Activated T-helper 17 cell treated with anti-CD3 and anti-CD28 coated beads, Interleukin-2, amount 50 U/mL, for 72 hours (primary cell): Measurements from ENCODE around the gene ABHD5. TPM values are rescaled to one million over a fixed set of nuclear protein-coding genes. Genes with fewer than 3 reads are reported as not detected.

Experiments
- ATAC-seq: fragments of 150-1000 bp; cut with Tn5 transposase; replicated peaks from 2 replicates; pipeline ENCODE4 v1.10.0; 2021; ENCODE audit warnings: mild to moderate bottlenecking, moderate library complexity
- H3K27ac Mint-ChIP-seq: one replicate; pipeline ENCODE4 v1.8.0; 2022; ENCODE audit warnings: mixed read lengths
- H3K27me3 Mint-ChIP-seq: one replicate; pipeline ENCODE4 v1.8.0; 2022; ENCODE audit warnings: mixed read lengths
- H3K36me3 Mint-ChIP-seq: one replicate; pipeline ENCODE4 v1.8.0; 2022; ENCODE audit warnings: low read depth, mild to moderate bottlenecking, mixed read lengths
- H3K4me1 Mint-ChIP-seq: one replicate; pipeline ENCODE4 v1.8.0; 2022; ENCODE audit warnings: mixed read lengths
- H3K4me3 Mint-ChIP-seq: one replicate; pipeline ENCODE4 v1.8.0; 2022; ENCODE audit warnings: mild to moderate bottlenecking, mixed read lengths
- H3K9me3 Mint-ChIP-seq: one replicate; pipeline ENCODE4 v1.8.0; 2022; ENCODE audit warnings: mixed read lengths
- total RNA-seq, 2 donors: library from RNA; stranded (reverse); gene quantifications; one replicate each; pipeline ENCODE4 v1.2.3, GENCODE V29; 2022

Gene ABHD5
- total RNA-seq, 2 donors from 2014 or later, result 8.3 to 17.3 TPM

DNA sequence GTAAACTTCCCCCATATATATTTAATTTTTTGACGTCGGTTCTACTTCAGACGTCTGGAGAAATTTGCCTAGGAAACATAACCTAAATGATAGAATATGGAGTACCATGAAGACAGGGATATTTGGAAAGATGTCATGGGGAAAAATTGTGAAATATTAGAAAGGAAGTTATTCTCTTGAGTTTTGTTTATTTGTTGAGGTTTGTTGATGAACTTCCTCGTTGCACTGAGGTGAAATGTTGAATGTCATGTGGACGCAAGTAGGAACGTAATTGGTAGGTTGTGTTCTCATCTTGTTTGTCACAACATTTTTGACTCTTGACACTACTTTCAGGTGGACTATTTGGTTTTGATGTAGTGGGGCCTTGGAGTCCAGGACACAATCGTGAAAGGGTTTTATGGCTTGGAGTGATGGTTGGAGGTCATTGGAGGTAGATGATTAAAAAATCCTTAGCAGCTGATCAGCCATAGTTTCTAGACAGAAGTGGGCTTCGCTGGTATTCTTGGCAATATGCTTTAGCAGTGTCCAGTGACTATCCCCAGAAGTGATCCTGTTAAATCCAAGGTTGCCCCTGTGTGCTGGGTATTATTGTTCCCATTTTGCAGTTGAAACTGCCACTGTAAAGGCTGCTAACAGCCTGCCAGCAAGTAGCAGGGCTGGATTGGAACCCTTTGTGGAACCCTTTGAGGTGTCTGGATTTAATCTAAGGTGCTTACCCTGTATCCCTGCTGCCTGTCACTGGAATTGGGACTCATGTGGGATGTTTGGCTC is 1.5 kb downstream of the ABHD5 start:
- ATAC-seq, result no peak
- Mint-ChIP-seq H3K27ac (peak overlapping the region; percentile 66), H3K4me1 (peaks cover 28% of the 10 kb centered on the region), H3K4me3 (peak overlapping the region; percentile 83), H3K36me3 (no peaks in the 10 kb centered on the region), H3K9me3 (no peaks in the 10 kb centered on the region), H3K27me3 (no peaks in the 10 kb centered on the region)

DNA sequence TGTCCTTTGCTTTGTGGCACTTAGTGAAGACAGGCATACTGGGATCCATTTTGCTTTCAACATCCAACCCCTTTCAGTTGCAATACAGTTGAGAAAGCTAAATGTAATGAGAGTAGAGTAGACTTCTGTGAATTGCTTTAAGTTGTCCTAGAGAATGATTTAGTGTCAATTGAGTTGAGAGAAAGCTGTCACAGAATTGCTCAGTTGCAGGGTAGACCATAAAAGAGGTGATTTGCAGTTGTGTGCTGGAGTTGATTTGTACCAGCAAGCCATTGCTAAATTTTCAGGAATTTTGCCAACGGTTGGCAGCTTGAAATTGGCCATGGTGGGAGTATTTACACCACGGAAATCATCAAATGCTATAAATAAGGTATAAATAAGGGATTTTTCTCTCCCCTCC is 2.2 kb downstream of the ABHD5 start:
- Mint-ChIP-seq H3K4me1 (peaks cover 30% of the 10 kb centered on the region), H3K27ac (no peak overlapping the region), H3K9me3 (no peaks in the 10 kb centered on the region), H3K4me3 (peak overlapping the region; percentile 83), H3K36me3 (no peaks in the 10 kb centered on the region), H3K27me3 (no peaks in the 10 kb centered on the region)
- ATAC-seq, result no peak

DNA sequence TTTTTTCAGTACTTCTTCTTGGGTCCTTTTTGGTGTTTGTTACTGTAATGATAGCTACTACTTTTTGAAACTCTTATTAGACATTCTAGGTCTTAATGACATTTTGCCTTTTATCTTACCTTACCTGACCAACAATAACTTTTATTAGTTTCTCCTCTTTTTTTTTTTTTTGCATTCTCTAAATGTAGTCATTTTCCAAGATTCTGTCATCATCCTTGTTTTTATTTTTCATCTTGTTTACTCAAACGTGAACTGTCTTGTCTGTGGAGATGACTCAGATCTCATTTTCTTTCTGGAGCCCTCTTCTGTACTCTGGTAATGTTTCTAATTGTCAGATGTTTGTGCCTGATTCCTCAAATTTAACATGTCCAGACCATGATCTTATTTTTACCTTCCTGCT is 2.9 kb downstream of the ABHD5 start:
- Mint-ChIP-seq H3K27ac (no peak overlapping the region), H3K4me3 (peak overlapping the region; percentile 9)

DNA sequence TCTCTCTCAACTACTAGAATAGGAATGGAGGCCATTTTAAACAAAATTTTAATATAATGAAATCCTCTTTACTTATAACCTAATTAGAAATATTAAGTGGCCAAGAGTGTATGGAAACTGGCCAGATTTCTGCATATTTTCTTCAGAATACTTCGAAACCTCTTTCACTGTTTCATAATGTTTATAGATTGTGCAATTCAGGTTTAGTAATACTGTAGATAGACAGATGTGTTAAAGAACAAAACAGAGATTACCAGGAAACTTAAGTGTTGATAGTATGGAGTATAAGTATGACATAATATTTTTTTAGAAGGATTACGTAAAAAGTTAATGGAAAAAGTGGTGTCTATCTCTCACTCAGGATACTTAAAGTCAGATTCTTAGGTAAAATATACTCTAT is 4.7 kb downstream of the ABHD5 start:
- no peaks in the 10 kb centered on the region for H3K27me3 Mint-ChIP-seq
- no peak overlapping the region for H3K4me3 Mint-ChIP-seq
- no peaks in the 10 kb centered on the region for H3K9me3 Mint-ChIP-seq
- no peak overlapping the region for H3K27ac Mint-ChIP-seq
- ATAC-seq, result no peak
- peaks cover 8% of the 10 kb centered on the region for H3K36me3 Mint-ChIP-seq
- peaks cover 25% of the 10 kb centered on the region for H3K4me1 Mint-ChIP-seq

More for the DNA sequence above, 2.9 kb downstream of the ABHD5 start:
- H3K27me3 Mint-ChIP-seq, result no peaks in the 10 kb centered on the region
- H3K4me1 Mint-ChIP-seq, result peaks cover 30% of the 10 kb centered on the region
- ATAC-seq, result no peak
- H3K9me3 Mint-ChIP-seq, result no peaks in the 10 kb centered on the region
- no peaks in the 10 kb centered on the region for H3K36me3 Mint-ChIP-seq

DNA sequence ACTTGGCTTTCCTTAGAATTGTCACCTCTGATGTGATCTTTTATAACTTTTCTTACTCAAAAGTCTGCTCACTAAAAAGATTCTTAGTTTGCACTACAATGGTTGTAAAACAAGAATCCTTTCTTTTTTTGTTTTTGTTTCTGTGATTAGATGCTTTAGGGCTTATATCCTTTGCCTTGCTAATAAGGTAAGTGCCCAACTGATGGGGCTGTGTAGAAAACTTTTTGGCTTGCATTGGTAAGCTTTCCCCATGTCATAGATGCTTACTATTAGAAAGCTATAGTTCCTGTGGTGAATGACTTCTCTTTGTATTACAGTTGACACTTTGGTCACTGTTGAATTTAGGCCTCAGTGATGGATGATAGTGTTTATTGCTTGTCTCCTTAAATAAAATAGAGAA is 5.1 kb downstream of the ABHD5 start:
- peaks cover 25% of the 10 kb centered on the region for H3K4me1 Mint-ChIP-seq
- H3K4me3 Mint-ChIP-seq, result no peak overlapping the region
- ATAC-seq, result no peak
- no peaks in the 10 kb centered on the region for H3K9me3 Mint-ChIP-seq
- no peaks in the 10 kb centered on the region for H3K27me3 Mint-ChIP-seq
- peaks cover 13% of the 10 kb centered on the region for H3K36me3 Mint-ChIP-seq
- H3K27ac Mint-ChIP-seq, result no peak overlapping the region

DNA sequence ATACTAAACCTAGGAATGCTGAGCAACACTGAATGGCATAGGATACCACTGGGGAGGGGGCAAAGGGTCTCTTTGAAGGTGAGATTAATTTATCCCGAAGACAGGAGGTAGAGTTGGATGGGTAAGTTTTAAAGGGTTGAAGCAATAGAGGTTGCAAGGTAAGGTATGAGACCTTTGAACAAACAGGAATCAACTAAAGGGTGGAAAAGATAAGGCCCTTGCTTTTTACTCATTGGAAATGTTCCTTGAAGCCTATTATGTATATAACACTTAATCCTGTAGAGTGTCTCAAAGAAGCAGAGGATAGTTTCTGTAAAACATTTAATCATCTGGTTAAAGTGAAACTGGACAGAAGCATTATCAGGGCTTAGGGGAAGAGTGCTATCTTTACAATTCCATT is 5.7 kb downstream of the ABHD5 start:
- H3K36me3 Mint-ChIP-seq, result peaks cover 16% of the 10 kb centered on the region
- H3K9me3 Mint-ChIP-seq, result no peaks in the 10 kb centered on the region
- no peak for ATAC-seq
- H3K27ac Mint-ChIP-seq, result no peak overlapping the region
- H3K4me3 Mint-ChIP-seq, result no peak overlapping the region
- H3K27me3 Mint-ChIP-seq, result no peaks in the 10 kb centered on the region
- peaks cover 25% of the 10 kb centered on the region for H3K4me1 Mint-ChIP-seq

DNA sequence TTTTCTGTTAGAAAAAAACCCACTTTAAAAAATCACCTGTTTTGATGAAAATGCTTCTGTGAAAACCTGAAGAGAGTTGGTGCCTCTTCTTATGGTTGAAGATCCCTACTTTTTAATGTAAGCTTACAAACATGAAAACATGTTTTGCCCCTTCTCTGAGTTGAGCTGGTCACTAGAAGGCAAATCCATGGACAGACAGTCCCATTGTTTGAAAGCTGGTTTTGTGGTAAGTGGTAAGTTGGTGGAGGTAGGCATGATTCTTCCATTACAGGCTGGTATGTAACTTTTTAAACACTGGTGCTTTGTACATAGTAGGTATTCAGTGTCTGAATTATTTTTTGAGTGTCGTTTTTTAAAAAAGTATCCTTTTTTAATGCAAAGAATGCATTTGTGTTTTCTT is 6.1 kb downstream of the ABHD5 start:
- no peaks in the 10 kb centered on the region for H3K27me3 Mint-ChIP-seq
- H3K36me3 Mint-ChIP-seq, result peaks cover 16% of the 10 kb centered on the region
- H3K4me3 Mint-ChIP-seq, result no peak overlapping the region
- H3K4me1 Mint-ChIP-seq, result peaks cover 20% of the 10 kb centered on the region
- H3K27ac Mint-ChIP-seq, result no peak overlapping the region
- H3K9me3 Mint-ChIP-seq, result no peaks in the 10 kb centered on the region
- ATAC-seq, result no peak

DNA sequence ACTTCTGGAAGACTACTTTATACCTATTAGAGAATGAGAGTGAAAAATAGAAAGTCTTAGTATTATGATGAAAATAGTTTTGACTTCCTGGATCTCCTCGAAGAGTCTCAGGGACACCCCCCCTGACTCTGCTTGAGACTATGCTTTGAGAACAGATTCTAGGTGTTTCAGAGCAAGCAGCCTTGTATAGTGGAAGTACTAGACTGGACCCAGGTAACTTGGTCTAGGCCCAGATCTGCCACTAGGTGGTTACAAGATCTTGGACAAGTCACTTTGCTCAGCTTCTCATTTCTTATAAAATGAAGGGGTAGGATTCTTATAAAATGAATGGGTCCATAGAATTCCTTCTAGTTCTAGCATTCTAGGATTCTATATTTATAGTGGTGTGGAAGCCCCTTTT is 9.1 kb downstream of the ABHD5 start:
- ATAC-seq, result peak; percentile 63

DNA sequence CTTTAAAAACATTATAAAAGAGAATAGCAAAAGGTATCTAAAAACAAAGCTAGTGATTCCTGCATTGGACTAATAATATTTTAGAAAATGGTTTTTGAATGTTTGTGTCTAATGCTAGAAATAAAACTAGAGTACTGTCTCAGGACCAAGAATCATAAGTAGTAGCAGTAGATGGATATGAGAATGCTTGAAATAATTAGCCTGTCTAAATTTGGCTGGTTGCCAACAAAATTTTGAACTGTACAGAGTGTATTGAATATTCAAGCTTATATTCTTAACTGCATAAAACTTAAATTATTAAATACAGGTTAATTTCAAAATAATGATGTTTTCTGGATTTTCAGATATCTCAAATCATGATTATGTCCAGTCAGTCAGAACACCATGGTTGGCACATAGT is 14.0 kb downstream of the ABHD5 start:
- no peak overlapping the region for H3K4me3 Mint-ChIP-seq
- ATAC-seq, result no peak

More for the DNA sequence above, 9.1 kb downstream of the ABHD5 start:
- Mint-ChIP-seq H3K4me1 (peaks cover 6% of the 10 kb centered on the region), H3K27ac (no peak overlapping the region), H3K36me3 (peaks cover 37% of the 10 kb centered on the region), H3K4me3 (no peak overlapping the region), H3K27me3 (no peaks in the 10 kb centered on the region), H3K9me3 (no peaks in the 10 kb centered on the region)

DNA sequence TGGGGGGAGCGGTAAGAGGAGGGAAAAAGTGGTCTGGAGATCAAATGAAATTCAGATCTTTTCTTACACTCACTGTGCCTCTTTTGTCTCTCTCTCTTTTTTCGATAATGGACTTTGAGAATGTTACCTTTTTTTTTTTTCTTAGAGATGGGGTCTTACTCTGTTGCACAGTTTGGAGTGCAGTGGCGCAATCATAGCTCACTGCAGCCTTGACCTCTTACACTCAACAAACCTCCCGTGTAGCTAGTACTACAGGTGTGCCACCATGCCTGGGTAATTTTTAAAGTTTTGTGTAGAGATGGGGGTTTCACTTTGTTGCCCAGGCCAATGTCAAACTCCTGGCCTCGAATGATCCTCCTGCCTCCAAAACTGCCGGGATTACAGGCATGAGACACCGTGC is 15.6 kb downstream of the ABHD5 start:
- no peaks in the 10 kb centered on the region for H3K4me1 Mint-ChIP-seq
- no peak overlapping the region for H3K4me3 Mint-ChIP-seq
- H3K27ac Mint-ChIP-seq, result no peak overlapping the region
- no peaks in the 10 kb centered on the region for H3K27me3 Mint-ChIP-seq
- ATAC-seq, result no peak
- no peaks in the 10 kb centered on the region for H3K9me3 Mint-ChIP-seq
- H3K36me3 Mint-ChIP-seq, result peaks cover 28% of the 10 kb centered on the region

More for the DNA sequence above, 14.0 kb downstream of the ABHD5 start:
- H3K27ac Mint-ChIP-seq, result no peak overlapping the region
- H3K36me3 Mint-ChIP-seq, result peaks cover 42% of the 10 kb centered on the region
- H3K27me3 Mint-ChIP-seq, result no peaks in the 10 kb centered on the region
- no peaks in the 10 kb centered on the region for H3K9me3 Mint-ChIP-seq
- H3K4me1 Mint-ChIP-seq, result no peaks in the 10 kb centered on the region

DNA sequence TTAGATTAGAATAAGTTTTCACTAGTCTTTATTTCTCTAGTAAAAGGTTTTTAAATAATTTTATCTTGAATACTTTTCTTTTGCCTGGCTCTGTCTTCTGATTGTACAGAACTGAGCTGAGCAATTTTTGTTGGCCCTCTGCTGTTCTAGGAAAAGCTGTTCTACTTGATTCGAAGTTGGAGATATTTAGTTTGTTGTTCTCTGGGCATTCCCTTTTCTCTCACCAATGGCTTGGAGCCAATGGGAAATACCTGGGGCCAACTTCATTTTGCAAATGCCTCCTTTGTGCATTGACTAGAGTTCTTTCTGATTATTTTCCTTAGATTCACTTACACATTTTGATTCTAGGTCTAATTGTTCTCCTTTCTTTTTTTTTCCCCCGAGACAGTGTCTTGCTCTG is 16.5 kb downstream of the ABHD5 start:
- no peak overlapping the region for H3K4me3 Mint-ChIP-seq
- no peaks in the 10 kb centered on the region for H3K4me1 Mint-ChIP-seq
- no peaks in the 10 kb centered on the region for H3K27me3 Mint-ChIP-seq
- ATAC-seq, result no peak
- no peaks in the 10 kb centered on the region for H3K9me3 Mint-ChIP-seq
- H3K27ac Mint-ChIP-seq, result no peak overlapping the region
- peaks cover 33% of the 10 kb centered on the region for H3K36me3 Mint-ChIP-seq

DNA sequence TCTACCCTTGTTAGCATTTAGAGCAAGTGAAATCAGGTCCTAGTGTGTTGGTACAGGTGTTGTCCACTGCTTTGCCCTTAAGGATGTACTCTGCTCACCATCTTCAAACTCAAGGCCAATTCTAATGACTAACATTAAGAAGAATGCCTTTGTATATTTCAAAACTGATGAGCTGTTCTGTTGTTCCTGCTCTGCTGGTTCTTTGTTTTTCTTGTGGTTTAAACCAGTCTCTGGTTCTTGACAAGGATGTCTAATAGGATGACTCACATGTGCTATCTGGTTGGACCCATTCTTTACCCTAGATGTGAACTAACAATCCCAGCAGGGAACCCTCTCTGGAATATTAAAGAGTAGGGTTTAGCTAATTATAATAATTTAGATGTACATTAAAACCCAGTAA is 17.3 kb downstream of the ABHD5 start:
- Mint-ChIP-seq H3K4me3 (no peak overlapping the region), H3K36me3 (peaks cover 36% of the 10 kb centered on the region), H3K4me1 (no peaks in the 10 kb centered on the region), H3K27ac (no peak overlapping the region), H3K27me3 (no peaks in the 10 kb centered on the region), H3K9me3 (no peaks in the 10 kb centered on the region)
- peak; percentile 94 for ATAC-seq

DNA sequence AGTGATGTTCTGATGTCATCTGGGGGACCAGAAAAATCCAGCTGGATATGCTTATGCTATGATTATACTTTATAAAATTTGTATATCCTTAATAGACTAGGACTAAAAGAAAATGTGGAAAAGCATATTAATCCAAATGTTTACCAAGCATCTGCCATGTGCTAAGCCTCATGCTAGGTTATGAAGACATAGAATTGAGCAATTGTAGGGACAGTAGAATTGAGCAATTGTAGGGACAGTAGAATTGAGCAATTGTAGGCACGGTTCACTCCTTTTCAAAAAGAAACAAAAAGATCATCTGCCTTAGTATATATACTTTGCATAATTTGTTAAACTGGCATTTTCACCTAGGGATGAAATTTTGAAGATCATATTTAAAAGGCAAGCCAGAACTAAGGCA is 18.3 kb downstream of the ABHD5 start:
- Mint-ChIP-seq H3K9me3 (no peaks in the 10 kb centered on the region), H3K27me3 (no peaks in the 10 kb centered on the region), H3K4me1 (no peaks in the 10 kb centered on the region), H3K4me3 (no peak overlapping the region), H3K27ac (no peak overlapping the region), H3K36me3 (peaks cover 39% of the 10 kb centered on the region)
- ATAC-seq, result no peak

DNA sequence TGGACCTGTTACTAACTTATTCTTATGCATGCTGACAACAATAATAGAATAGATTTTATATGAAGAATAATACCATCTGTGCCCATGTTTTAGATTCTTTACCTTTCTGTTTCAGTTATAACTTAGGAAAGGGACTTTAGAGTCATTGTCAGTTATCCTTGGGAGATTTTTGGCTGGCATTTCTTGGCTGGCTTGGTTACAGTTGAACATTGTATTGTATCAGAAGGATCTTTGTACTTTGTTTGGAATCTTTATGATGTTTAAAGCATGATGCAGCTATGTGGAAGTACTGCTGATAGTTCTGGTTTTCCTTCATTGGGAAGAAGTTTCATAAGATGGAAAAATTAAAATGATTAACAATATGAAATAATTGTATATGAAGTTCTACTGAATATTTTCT is 19.9 kb downstream of the ABHD5 start:
- Mint-ChIP-seq H3K4me1 (no peaks in the 10 kb centered on the region), H3K4me3 (no peak overlapping the region), H3K36me3 (peaks cover 37% of the 10 kb centered on the region), H3K9me3 (no peaks in the 10 kb centered on the region), H3K27ac (no peak overlapping the region), H3K27me3 (no peaks in the 10 kb centered on the region)
- no peak for ATAC-seq

DNA sequence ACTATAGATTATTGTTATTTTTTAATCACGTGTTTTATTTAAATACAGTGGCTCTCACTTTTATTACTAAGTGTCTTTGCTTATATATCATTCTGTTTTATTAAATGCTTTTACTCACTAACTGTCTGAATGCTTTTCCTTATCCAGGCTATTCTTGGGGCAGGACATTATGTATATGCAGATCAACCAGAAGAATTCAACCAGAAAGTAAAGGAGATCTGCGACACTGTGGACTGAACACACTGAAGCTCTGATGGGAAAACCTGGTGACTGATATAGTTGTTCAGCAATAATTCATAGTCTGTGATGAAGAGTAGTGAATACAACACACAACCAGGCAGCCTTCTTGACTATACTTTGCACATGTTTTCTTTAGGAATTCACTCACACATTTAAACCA is 27.6 kb downstream of the ABHD5 start:
- no peak for ATAC-seq
- H3K27me3 Mint-ChIP-seq, result no peaks in the 10 kb centered on the region
- no peak overlapping the region for H3K4me3 Mint-ChIP-seq
- H3K27ac Mint-ChIP-seq, result no peak overlapping the region
- no peaks in the 10 kb centered on the region for H3K4me1 Mint-ChIP-seq
- no peaks in the 10 kb centered on the region for H3K9me3 Mint-ChIP-seq
- peaks cover 69% of the 10 kb centered on the region for H3K36me3 Mint-ChIP-seq
